GM10847 (cell line): Measurements from ENCODE around the gene IQCK.

Experiments used
- POLR2A ChIP-seq: IDR thresholded peaks from 2 replicates; pipeline ENCODE4 v1.6.1; 2011; ENCODE audit not compliant: insufficient read length; ENCODE audit errors: extremely low read depth

IQCK gene

GRCh38 chr16:19696328-19696727, 21.7 kb upstream of the IQCK start:
- no peak for TF ChIP-seq POLR2A

- no peak for TF ChIP-seq POLR2A
Measured at GRCh38 chr16:19696961-19697360, 21.1 kb upstream of the IQCK start.

- TF ChIP-seq POLR2A: no peak
Measured at GRCh38 chr16:19697756-19698318, 20.2 kb upstream of the IQCK start.

- TF ChIP-seq POLR2A: no peak
Measured at GRCh38 chr16:19698480-19699465, 19.3 kb upstream of the IQCK start.

GRCh38 chr16:19699472-19699871, 18.6 kb upstream of the IQCK start:
- TF ChIP-seq POLR2A: no peak

- no peak for TF ChIP-seq POLR2A
Measured at GRCh38 chr16:19700319-19700781, 17.7 kb upstream of the IQCK start.

- TF ChIP-seq POLR2A: no peak
Measured at GRCh38 chr16:19701091-19701490, 17.0 kb upstream of the IQCK start.

- TF ChIP-seq POLR2A: no peak
Measured at GRCh38 chr16:19703172-19703889, 14.7 kb upstream of the IQCK start.

GRCh38 chr16:19704321-19705145, 13.5 kb upstream of the IQCK start:
- no peak for TF ChIP-seq POLR2A

- TF ChIP-seq POLR2A: no peak
Measured at GRCh38 chr16:19705146-19705501, 12.9 kb upstream of the IQCK start.

- no peak for TF ChIP-seq POLR2A
Measured at GRCh38 chr16:19705843-19706242, 12.2 kb upstream of the IQCK start.

- no peak for TF ChIP-seq POLR2A
Measured at GRCh38 chr16:19706846-19707245, 11.2 kb upstream of the IQCK start.

GRCh38 chr16:19707569-19708295, 10.3 kb upstream of the IQCK start:
- TF ChIP-seq POLR2A: no peak
